ENCODE data around the gene LGALS7.
"Not testable (repeated sequence)": the region's sequence is repeated elsewhere in the genome, so short reads cannot be mapped to it uniquely, and the experiment has no call there.

The LGALS7 gene

GRCh38 chr19:38770949-38771275 lies 2.4 kb downstream of the LGALS7 start:
- DNase-seq (ENCODE audit: low spot score): not testable (repeated sequence)

- not testable (repeated sequence) for DNase-seq (ENCODE audit: low spot score)
These were observed 2.9 kb downstream of the LGALS7 start for GRCh38 chr19:38770228-38770948.

GRCh38 chr19:38769635-38770211 lies 3.6 kb downstream of the LGALS7 start:
- DNase-seq (ENCODE audit: low spot score): no peak

GRCh38 chr19:38766276-38767047 lies 6.9 kb downstream of the LGALS7 start:
- DNase-seq (ENCODE audit: low spot score): no peak

- no peak for DNase-seq (ENCODE audit: low spot score)
These were observed 8.1 kb downstream of the LGALS7 start for GRCh38 chr19:38765214-38765613.

- no peak for DNase-seq (ENCODE audit: low spot score)
These were observed 9.5 kb downstream of the LGALS7 start for GRCh38 chr19:38763795-38764220.

GRCh38 chr19:38761884-38762389 lies 11.4 kb downstream of the LGALS7 start:
- not testable (repeated sequence) for DNase-seq (ENCODE audit: low spot score)

- DNase-seq (ENCODE audit: low spot score): not testable (repeated sequence)
These were observed 12.4 kb downstream of the LGALS7 start for GRCh38 chr19:38760805-38761517.

GRCh38 chr19:38759590-38760003 lies 13.7 kb downstream of the LGALS7 start:
- no peak for DNase-seq (ENCODE audit: low spot score)

GRCh38 chr19:38754196-38754595 lies 19.1 kb downstream of the LGALS7 start:
- DNase-seq (ENCODE audit: low spot score): not testable (repeated sequence)

GRCh38 chr19:38753783-38754182 lies 19.5 kb downstream of the LGALS7 start:
- not testable (repeated sequence) for DNase-seq (ENCODE audit: low spot score)

- no peak for DNase-seq (ENCODE audit: low spot score)
These were observed 28.0 kb downstream of the LGALS7 start for GRCh38 chr19:38745316-38745715.

- no peak for DNase-seq (ENCODE audit: low spot score)
These were observed 28.4 kb downstream of the LGALS7 start for GRCh38 chr19:38744874-38745273.

- no peak for DNase-seq (ENCODE audit: low spot score)
These were observed 29.0 kb downstream of the LGALS7 start, which contains the start of gene CAPN12 for GRCh38 chr19:38744298-38744681. Gene CAPN12 (minus strand): TSS chr19:38744474. CDS start chr19:38744165, 309 bp downstream.

GRCh38 chr19:38743394-38744297 lies 29.7 kb downstream of the LGALS7 start:
- DNase-seq (ENCODE audit: low spot score): no peak

GRCh38 chr19:38742906-38743305 lies 30.4 kb downstream of the LGALS7 start:
- DNase-seq (ENCODE audit: low spot score): no peak

GRCh38 chr19:38742296-38742695 lies 31.0 kb downstream of the LGALS7 start:
- DNase-seq (ENCODE audit: low spot score): no peak

- DNase-seq (ENCODE audit: low spot score): no peak
These were observed 31.6 kb downstream of the LGALS7 start for GRCh38 chr19:38741670-38742069.

- no peak for DNase-seq (ENCODE audit: low spot score)
These were observed 32.4 kb downstream of the LGALS7 start for GRCh38 chr19:38740932-38741331.

- no peak for DNase-seq (ENCODE audit: low spot score)
These were observed 33.1 kb downstream of the LGALS7 start for GRCh38 chr19:38740257-38740592.

Measured in cerebellar cortex (tissue), 1 donor.